HEK293 (cell line): Measurements from ENCODE around the gene GLG1.

ENCODE experiments used
- ATF2 ChIP-seq: fragments of 450-650 bp; formaldehyde crosslinking; IDR thresholded peaks from 2 replicates; pipeline ENCODE4 v1.5.1; 2016; ENCODE audit warnings: missing biosample characterization, missing genetic modification characterization, low read depth
- CTCF ChIP-seq: fragments of 450-650 bp; formaldehyde crosslinking; IDR thresholded peaks from 2 replicates; pipeline ENCODE4 v1.5.1; 2016; ENCODE audit warnings: missing biosample characterization, missing genetic modification characterization
- HOXA7 ChIP-seq: sonication (generic); formaldehyde crosslinking; IDR thresholded peaks from 2 replicates; pipeline ENCODE4 v1.8.1; 2022; ENCODE audit warnings: missing genetic modification reagents, borderline replicate concordance
- HOXD13 ChIP-seq: sonication (generic); formaldehyde crosslinking; IDR thresholded peaks from 2 replicates; pipeline ENCODE4 v1.8.0; 2022; ENCODE audit warnings: missing genetic modification reagents, borderline replicate concordance
- OVOL3 ChIP-seq: fragments of 450-650 bp; formaldehyde crosslinking; IDR thresholded peaks from 2 replicates; pipeline ENCODE4 v1.5.1; 2016; ENCODE audit warnings: missing biosample characterization, missing genetic modification characterization
- SP2 ChIP-seq: fragments of 450-650 bp; formaldehyde crosslinking; IDR thresholded peaks from 2 replicates; pipeline ENCODE4 v1.5.1; 2016; ENCODE audit warnings: missing biosample characterization, missing genetic modification characterization
- ZNF132 ChIP-seq: fragments of 450-650 bp; formaldehyde crosslinking; IDR thresholded peaks from 2 replicates; pipeline ENCODE4 v1.5.1; 2017; ENCODE audit warnings: missing biosample characterization, missing genetic modification characterization, borderline replicate concordance
- ZNF274 ChIP-seq, 2 experiments: fragments of 200-500 bp in 1 of 2; fragments of 450-650 bp in 1 of 2; sonication (Bioruptor generic) in 1 of 2; formaldehyde crosslinking in 1 of 2; IDR thresholded peaks; 2 replicates each; pipeline versions ENCODE4 v1.5.1 to v1.6.1; 2014 to 2016; ENCODE audit warnings: borderline replicate concordance in 1 of 2, inconsistent platforms in 1 of 2, low read length in 1 of 2, missing biosample characterization in 1 of 2, missing genetic modification characterization in 1 of 2
- ZNF394 ChIP-seq: fragments of 450-650 bp; formaldehyde crosslinking; IDR thresholded peaks from 2 replicates; pipeline ENCODE4 v1.5.1; 2016; ENCODE audit warnings: missing biosample characterization, missing genetic modification characterization, mild to moderate bottlenecking, moderate library complexity, borderline replicate concordance
- ZNF561 ChIP-seq: fragments of 450-650 bp; IDR thresholded peaks from 2 replicates; pipeline ENCODE4 v1.5.1; 2018; ENCODE audit warnings: missing biosample characterization, missing genetic modification characterization, borderline replicate concordance
- ZNF639 ChIP-seq: fragments of 450-650 bp; formaldehyde crosslinking; IDR thresholded peaks from 2 replicates; pipeline ENCODE4 v1.5.1; 2016; ENCODE audit warnings: missing biosample characterization, missing genetic modification characterization
- ZNF785 ChIP-seq: fragments of 450-650 bp; formaldehyde crosslinking; IDR thresholded peaks from 2 replicates; pipeline ENCODE4 v1.5.1; 2016; ENCODE audit warnings: missing biosample characterization, missing genetic modification characterization
- ZSCAN5A ChIP-seq: fragments of 450-650 bp; formaldehyde crosslinking; IDR thresholded peaks from 2 replicates; pipeline ENCODE4 v1.5.1; 2016; ENCODE audit warnings: missing biosample characterization, missing genetic modification characterization

- TF ChIP-seq ZNF561 (no peak), CTCF (no peak), ZNF132 (tag by site-specific recombination) (no peak), HOXA7 (no peak), HOXD13 (CRISPR knock-in tag) (no peak), ZSCAN5A (no peak), ZNF274 (IDR thresholded peaks at IDR 0.05; ENCODE audit: low read length) (no peak), ZNF274 (tag by site-specific recombination; IDR thresholded peaks at IDR 0.05; ENCODE audit: borderline replicate concordance) (no peak), OVOL3 (no peak), ATF2 (tag by site-specific recombination) (no peak), ZNF785 (no peak), ZNF394 (no peak), SP2 (tag by site-specific recombination) (no peak), ZNF639 (tag by site-specific recombination) (no peak)
Observed at GRCh38 chr16:74625500-74626350, 18.8 kb upstream of the GLG1 start.
